TTC549 (cell line): Measurements from ENCODE around the gene NOP56.
A peak's percentile ranks its signal among the peaks of the same experiment; 100 is the strongest.

Source experiments
- FAIRE-seq: peaks from 2 replicates; lab custom pipeline; 2012; peaks lifted over from hg19 to GRCh38; lab: Jason Lieb, UNC

Gene NOP56, protein sequence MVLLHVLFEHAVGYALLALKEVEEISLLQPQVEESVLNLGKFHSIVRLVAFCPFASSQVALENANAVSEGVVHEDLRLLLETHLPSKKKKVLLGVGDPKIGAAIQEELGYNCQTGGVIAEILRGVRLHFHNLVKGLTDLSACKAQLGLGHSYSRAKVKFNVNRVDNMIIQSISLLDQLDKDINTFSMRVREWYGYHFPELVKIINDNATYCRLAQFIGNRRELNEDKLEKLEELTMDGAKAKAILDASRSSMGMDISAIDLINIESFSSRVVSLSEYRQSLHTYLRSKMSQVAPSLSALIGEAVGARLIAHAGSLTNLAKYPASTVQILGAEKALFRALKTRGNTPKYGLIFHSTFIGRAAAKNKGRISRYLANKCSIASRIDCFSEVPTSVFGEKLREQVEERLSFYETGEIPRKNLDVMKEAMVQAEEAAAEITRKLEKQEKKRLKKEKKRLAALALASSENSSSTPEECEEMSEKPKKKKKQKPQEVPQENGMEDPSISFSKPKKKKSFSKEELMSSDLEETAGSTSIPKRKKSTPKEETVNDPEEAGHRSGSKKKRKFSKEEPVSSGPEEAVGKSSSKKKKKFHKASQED

DNA sequence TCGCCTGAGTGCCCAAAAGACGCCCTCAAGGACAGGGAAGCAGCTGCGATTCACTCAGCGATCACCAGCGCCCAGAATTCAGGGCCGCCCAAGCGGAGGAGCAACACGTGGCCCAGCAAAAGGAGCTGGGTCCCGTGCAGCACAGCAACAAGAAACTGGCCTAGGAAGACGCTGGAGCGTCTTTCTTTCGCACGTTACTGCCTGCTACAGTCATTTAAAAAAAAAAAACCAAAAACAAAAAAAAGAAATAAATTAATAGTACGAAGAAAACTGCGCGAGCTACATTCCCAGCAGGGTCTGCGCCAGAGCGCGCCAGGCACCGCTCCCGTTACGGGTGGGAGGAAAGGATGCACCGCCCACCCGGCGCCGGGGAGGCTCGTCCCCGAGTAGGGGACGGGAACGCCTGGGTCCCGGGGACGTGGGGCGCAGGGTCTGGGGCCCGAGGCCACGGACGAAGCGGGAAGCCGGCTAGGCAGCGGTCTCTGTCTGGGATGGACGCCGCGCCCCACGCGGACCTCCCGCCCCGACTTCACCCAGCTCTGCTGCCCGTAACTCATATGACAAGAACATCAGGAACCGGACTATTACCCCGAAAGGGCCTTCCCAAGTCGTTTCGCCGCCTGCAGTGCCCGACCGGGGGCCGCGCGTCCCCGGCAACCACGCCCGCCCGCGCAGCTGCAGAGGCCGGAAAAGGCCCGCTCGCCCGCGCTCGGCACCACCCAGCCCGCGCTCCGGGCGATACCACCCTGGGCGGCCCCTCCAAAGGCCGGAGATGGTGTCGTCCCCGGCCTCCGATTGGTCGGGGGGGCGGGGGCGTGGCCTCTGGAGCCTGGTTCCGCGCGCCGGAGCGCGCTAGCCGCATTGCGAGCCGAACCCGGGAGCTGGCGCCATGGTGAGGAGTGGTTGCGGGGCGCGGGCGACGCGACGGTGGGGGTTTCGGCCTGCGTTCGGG lies at the start of gene NOP56:
Gene NOP56, plus strand, starts transcription at position 861 of the 952 bp plus-strand sequence. Its CDS starts 29 bp downstream, at position 890.
- FAIRE-seq: no peak

DNA sequence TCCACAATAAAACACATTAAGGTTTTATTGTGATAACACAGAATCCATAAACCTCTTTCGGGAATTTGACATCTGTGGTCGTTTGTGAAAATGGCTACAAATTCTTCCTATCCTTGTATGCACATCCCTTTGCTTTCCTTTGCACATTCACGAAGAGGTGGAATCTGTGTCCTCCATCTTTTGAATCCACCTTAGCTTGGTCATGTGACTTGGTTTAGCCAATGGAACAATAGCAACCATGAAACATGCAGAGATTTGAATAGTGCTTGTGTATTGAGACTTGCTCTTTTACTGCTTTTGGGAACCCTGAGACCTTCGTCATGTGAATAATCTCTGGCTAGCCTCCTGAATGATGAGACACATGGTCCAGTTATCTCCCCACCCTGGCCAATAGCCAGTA lies 49.7 kb upstream of the NOP56 start:
- FAIRE-seq: no peak

DNA sequence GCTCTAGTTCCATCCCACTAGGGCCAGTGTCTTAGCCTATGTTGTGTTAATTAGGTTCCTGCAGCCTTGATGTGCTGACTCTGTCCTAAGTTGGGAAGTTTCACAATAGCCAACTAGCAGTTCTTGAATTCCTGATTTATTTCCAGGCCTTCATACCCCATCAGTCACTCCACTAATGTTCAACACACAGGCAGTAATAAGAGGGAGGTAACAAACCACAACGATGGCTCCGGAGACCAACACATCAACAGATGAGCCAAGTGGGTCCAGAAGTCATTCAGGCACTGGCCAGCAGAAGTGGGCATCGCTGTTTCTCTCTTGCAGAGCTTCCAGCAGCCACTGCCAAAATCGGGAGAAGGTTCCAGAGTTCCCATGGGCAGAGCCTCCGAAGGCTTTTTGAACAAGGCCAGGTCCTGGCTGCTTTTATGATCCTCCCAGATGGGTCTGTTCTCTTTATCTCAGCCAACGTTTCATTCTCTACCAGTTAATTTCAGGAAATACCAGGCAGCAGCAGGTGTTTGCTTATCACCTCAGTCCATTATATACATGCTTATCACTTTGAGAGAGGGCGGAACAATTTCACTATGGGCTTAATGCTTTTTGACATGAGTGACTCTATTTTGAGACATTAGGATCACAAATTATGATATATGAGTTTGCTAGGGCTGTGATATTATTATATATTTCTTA lies 48.5 kb upstream of the NOP56 start:
- no peak for FAIRE-seq

DNA sequence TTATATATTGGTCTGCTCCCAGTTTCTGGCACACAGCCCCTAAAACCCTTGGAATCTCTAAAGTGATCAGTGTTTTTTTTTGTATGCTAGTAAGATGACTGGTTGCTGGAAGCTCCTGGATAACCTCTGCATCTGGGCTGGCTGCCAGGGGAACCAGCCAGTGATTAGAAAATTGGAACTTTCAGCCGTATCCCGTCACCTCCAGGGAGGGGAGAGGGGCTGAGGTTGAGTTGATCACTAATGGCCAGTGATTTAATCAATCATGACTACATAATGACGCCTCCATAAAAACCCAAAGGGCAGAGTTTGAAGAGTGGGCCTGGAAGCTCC lies 48.0 kb upstream of the NOP56 start:
- no peak for FAIRE-seq

DNA sequence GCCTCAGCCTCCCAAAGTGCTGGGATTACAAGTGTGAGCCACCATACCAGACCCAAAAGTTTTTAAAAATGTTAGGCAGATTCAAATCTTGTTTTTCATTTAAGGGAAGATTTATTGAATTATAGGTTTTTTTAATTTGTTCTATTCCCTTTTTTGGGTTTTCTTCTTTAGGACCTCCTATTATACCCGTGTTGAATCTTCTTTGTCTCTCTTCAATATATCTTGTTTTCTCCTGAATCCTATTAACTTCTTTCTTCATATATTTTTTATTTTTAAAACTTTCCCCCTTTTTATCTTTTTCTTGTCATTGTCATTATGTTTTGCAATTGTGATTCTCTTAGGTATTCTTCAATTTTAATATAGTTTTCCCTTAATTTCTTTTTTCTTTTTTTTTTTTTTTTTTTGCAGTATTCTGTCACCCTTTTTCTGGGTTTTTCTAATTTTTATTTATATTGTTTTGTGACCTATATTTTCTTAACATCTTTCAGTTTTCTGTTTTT lies 45.9 kb upstream of the NOP56 start:
- peak; percentile 60 for FAIRE-seq

DNA sequence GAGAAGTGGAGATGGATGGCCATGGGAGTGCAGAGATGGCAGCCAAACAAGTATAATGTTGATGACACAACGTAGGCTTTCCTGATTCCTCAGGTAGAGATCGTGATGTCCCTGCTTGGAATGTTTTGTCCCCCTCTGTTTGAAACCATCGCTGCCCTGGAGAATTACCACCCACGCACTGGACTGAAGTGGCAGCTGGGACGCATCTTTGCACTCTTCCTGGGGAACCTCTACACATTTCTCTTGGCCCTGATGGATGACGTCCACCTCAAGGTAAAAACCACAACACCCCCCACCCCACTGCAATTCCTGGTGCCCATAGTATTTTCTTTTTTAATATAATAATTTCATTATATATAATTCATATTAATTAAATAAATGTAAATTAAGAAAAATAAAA lies 42.1 kb upstream of the NOP56 start:
- no peak for FAIRE-seq

DNA sequence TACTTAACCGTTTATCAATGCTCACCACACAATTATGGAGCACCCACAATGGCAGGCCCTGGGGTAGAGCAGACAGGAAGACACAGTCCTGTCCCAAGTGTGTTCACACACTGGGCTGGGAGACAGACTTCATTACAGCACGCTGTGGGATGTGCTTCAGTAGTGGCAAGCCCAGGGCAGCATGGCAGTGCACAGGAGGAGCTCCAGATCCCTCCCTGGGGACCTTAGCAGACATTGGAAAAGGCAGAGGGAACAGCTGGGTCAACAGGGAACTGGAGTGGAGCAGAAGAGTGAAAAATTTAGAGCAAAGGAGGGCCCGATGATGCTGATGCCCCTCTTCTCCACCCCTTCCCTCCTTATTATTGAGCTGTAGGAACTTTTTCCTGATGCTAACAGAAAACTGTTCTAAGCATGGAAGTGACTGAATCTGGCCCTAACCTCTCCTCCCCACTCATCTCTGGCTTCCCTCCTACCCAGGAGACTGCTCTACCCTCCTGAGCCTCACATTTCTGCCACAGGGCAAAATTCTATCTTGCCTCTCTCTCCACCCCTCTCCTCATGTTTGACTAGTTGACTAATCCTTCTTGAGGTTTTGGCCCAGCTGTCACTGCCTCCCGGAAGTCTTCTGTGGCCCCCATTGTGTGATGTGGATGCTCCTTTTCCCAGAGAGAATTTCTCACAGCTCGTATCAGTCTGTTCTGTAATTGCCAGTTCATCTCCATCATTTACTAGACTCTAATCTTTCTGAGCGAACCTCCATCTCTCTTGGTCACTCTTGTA lies 41.3 kb upstream of the NOP56 start:
- FAIRE-seq: no peak

DNA sequence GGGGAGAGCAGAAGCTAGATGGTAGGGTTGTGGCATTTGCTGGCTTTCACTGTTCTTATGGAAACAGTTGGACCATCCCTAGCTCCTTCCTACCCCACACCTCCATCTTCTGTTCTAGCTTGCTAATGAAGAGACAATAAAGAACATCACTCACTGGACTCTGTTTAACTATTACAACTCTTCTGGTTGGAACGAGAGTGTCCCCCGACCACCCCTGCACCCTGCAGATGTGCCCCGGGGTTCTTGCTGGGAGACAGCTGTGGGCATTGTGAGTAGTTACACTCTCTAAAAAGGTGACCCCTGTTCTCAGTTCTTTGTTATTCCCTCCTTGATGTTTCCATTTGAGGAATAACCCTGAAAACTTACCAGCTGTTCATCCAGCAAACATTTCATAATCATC lies 40.4 kb upstream of the NOP56 start:
- FAIRE-seq: no peak

DNA sequence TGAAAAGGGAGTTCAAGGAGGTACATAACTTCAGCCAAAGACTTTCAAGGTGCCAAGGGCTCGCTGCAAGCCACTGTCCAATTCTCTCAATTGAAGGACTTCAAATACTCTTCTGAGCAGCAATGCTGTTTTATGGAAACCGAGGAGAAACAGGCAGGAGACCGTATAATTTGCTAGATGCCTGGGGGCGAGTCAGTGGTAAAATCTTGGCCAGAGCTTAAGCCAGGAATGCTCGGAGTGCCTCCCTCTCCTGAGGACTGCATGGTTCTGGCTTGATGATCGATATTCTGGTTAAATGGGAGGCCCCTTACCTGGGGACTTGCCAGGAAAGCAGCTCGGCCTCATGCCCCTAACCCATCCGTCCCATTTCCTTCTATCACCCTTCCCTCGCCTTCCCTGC lies 35.8 kb upstream of the NOP56 start:
- FAIRE-seq: no peak

DNA sequence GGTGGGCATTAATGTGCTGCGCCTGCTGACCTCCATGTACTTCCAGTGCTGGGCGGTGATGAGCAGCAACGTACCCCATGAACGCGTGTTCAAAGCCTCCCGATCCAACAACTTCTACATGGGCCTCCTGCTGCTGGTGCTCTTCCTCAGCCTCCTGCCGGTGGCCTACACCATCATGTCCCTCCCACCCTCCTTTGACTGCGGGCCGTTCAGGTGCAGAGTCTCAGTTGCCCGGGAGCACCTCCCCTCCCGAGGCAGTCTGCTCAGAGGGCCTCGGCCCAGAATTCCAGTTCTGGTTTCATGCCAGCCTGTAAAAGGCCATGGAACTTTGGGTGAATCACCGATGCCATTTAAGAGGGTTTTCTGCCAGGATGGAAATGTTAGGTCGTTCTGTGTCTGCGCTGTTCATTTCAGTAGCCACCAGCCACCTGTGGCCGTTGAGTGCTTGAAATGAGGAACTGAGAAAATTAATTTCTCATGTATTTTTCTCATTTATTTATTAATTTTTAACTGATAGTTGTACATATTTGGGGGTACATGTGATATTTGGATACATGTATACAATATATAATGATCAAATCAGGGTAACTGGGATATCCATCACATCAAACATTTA lies 35.2 kb upstream of the NOP56 start:
- FAIRE-seq: no peak

DNA sequence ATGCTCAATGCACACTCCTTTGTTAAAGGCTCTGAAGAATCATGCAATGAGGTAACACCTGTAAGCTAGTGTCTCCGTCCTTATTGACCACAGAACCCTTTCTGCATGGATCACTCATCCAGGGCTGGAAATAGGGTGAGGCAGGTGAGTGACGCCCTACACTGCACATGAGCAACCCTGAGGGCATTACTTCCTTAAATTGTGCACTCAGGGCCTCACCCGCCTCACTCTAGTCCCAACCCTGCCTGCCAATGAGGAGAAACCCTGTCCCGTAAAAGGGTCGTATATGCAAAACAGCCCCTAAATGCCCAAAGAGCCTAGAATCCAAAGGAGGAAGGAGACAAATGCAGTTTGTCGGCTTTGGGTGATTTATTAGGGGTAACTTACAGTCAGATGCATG lies 33.6 kb upstream of the NOP56 start:
- no peak for FAIRE-seq

DNA sequence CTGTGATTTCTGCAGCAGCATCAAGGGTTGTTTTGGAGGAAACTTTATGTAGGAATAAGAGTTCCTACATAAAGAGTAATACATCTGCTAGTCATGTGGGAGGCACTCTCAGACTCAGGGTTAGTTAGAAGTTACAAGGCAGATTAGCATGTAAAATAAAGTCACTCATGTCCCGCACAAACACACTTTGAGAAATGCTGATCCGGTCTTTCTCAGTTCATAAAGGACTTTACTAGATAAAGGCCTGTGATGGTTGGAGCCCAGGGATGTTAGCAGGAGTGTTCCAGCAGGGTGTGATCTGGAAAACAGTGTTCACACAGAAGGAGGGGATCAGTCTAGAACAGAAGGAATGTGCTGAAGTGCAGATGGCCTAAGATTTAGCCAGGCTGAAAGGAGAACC lies 33.1 kb upstream of the NOP56 start:
- FAIRE-seq: no peak

DNA sequence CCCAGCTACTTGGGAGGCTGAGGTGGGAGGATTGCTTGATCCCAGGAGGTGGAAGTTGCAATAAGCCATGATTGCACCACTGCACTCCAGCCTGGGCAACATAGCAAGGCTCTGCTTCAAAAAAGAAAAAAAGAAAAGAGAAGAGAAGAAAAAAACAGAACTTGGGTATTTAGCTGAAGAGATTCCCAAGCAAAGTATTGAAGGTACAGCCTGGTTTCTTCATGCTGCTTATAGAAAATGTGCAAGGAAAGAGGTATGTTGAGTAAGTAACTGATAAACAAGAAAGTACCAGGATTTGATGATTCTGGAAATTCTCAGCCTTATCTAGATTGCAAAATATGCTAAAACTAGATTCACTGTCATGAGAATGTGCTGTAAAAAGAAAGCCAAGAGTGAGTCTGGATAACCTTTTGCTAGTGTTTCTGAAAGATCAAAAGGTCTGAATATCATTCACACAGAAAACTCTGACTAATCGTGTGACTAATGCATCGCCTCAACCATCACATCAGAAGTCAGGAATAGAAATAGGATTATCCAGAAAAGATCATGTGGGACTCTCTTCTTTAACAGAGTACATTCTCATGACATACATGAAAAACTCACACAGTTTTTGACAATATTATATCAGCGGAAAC lies 32.4 kb upstream of the NOP56 start:
- FAIRE-seq: no peak

DNA sequence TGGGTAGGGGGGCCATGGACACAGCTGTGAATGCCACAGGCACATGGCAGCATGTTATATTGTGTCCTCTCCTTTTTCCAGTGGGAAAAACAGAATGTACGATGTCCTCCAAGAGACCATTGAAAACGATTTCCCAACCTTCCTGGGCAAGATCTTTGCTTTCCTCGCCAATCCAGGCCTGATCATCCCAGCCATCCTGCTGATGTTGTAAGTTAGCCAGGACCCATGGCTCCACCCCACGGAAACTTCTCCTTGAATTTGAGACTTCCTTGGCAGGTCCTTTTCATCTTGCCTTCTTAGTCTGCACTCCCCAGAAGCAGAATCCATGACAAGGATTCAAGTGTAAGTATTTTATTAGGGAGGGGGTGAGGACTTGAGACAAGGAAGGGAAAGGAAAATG lies 28.2 kb upstream of the NOP56 start:
- FAIRE-seq: no peak

DNA sequence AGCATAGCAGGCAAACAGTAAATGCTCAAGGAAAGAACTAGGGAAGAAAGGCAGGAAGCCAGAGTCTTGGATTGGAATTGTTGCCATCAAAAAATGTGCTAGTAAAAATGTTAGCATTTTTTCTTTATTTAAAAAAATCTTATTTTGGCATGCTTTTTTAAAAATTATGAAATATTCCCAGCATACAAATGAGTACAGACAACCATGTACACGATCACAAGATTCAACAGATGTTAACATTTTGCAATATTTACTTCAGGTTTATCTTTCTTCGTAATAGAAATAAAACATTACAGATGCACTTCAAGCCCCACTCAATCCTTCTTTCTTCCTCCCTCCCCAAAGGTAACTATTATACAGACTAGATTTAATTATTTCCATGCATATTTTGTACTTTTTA lies 27.4 kb upstream of the NOP56 start:
- FAIRE-seq: no peak

DNA sequence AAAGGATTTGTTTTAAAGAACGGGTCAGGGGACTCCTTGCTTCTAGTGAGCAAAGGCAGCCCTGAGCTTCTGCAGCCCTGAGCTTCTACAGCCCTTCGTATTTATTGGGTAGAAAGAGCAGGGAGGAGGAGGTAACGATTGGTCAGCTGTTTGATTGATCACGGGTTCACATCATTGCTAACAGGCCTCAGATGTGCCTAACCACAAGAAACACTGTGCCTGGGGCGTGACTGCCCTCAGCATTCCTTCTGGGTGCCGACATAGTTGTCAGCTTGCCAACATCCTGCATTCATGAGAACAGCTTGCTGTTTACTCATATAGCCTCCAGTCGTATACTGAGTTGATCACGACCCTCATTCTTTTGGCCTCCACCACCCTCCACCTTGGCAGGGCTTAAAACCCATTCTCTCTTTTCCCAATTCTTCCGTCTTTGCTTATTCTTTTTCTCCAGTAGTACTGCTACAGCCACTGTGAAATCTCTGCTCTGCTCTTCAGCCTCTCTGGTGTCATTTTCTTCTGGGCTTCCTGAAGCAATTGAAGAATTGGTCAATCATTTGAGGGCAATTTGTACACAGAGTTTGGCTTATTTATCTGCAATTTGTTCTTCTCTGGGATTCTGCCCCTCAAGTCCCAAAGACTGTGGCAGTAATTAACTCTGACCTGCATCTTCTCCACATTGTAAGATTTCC lies 25.4 kb upstream of the NOP56 start:
- FAIRE-seq: no peak

DNA sequence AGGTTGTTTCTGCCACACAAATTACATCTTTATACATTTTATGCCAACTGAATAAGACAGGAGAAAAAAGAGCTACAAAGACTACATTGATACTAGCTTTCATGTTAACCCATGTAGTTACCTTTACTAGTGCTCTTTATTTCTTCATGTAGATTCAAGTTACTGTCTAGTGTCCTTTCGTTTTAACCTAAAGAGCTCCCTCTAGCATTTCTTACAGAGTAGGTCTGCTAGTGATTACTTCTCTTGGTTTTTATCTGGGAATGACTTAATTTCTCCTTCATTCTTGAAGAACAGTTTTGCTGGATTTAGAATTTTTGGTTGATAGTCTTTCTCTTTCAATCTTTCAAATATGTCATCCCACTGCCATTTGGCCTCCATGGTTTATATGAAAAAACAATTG lies 21.2 kb upstream of the NOP56 start:
- FAIRE-seq: peak; percentile 17

DNA sequence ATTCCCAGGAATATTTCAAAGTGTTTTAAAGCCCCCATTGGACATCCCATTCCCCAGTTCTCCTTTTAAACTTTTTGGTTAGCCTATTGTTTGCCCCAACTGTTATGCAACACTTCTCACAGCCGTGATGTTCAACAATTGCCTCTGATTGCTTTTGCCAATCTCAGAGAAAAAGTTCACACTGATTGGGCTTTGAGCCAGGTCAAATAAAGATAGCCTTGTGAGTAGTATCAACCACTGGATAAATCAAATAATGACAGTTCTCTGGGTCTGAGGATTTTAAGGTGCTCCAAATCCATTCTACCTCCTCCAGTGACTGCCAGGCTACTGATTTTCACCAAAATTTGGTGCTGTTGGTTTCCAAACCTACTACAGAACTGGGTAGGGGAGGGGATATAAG lies 19.1 kb upstream of the NOP56 start:
- no peak for FAIRE-seq

DNA sequence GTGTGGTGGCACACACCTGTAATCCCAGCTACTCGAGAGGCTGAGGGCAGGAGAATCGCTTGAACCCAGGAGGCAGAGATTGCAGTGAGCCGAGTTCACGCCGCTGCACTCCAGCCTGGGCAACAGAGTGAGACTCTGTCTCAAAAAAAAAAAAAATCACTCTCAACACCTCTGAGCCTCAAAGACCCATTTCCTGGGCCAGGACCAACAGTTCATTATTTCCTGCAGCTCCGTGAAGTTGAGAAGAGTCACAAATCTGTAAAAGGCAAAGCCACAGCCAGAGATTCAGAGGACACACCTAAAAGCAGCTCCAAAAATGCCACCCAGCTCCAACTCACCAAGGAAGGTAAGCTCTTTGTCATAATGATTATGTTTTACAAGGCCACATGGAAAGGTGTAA lies 15.2 kb upstream of the NOP56 start:
- no peak for FAIRE-seq

DNA sequence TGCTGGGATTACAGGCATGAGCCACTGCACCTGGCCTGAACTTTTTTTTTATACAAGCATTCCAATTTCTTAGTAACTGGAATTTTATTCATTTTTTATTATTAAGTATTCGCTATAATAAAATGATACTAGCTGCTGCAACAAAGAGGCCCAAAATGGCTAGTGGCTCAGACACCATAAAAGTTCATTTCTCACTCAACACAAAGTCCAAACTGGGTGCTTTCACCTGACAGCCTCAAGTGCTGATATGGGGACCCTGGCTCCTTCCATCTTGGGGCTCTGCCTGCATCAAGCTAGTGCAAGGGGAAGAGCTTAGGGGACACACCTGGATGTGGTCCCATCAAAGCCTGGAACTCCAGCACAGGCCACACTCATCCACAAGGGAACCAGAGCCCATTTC lies 12.2 kb upstream of the NOP56 start:
- FAIRE-seq: no peak
